Right lobe of liver (tissue), 4 donors: ENCODE data around the gene CSNK1D.

Experiments used
- POLR2A ChIP-seq: fragments of 450-650 bp; IDR thresholded peaks from one replicate; pipeline ENCODE4 v1.6.1; 2017; ENCODE audit warnings: antibody characterized with exemption, mild to moderate bottlenecking
- TF ChIP-seq, protein P1 (sequence below), 4 donors: fragments of 200-600 bp in 3 of 4; fragments of 450-650 bp in 1 of 4; IDR thresholded peaks; one replicate each; pipeline versions ENCODE4 v1.5.1 to v1.8.0; 2016 to 2022; ENCODE audit warnings: antibody characterized with exemption in 4 of 4, mild to moderate bottlenecking in 2 of 4
- donor health status: DM: no; HTN: no; CAD: no.
- donor health status: DM: no; HTN: no; CAD: no.
- donor health status: DM: no; HTN: yes; CAD: no.

DNA sequence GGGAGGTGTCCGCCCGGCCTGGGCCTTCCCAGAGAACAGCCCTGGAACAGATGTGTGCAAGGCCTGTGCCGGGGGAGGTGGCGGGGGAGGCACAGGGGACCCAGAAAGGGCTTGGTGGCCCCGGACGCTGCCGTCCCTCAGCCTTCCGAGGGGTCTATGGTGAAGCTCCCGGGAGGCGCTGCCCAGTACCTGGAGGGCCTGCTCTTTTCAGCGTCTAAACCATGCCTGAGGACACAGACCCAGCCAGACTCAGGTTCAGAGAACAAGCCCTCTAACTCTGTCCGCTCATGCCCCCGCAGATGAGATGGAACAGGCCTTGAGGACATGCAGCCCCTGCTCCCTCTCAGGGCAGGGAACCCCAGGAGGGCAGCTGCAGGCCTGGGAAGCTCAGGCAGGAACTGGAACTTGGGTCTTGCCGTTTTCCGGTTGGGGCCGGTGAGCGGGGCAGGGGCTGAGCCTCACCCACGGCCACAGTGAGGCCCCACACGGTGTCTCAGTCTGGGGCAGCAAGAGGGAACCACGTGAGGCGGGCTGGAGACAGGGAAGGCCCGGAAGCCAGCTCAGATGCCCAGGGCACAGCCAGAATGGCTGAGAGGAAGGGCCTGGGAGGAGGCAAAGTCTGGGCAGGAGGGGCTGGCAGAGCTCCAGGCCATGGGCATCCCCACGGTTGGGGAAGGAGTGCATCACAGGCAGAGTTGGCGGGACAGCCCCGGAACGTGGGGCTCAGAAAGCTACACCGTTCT, 32.1 kb downstream of the CSNK1D start:
- TF ChIP-seq, protein P1, sequence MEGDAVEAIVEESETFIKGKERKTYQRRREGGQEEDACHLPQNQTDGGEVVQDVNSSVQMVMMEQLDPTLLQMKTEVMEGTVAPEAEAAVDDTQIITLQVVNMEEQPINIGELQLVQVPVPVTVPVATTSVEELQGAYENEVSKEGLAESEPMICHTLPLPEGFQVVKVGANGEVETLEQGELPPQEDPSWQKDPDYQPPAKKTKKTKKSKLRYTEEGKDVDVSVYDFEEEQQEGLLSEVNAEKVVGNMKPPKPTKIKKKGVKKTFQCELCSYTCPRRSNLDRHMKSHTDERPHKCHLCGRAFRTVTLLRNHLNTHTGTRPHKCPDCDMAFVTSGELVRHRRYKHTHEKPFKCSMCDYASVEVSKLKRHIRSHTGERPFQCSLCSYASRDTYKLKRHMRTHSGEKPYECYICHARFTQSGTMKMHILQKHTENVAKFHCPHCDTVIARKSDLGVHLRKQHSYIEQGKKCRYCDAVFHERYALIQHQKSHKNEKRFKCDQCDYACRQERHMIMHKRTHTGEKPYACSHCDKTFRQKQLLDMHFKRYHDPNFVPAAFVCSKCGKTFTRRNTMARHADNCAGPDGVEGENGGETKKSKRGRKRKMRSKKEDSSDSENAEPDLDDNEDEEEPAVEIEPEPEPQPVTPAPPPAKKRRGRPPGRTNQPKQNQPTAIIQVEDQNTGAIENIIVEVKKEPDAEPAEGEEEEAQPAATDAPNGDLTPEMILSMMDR (IDR thresholded peaks at IDR 0.05) = no peak
- TF ChIP-seq POLR2A = no peak
